ENCODE measurements around the gene FOXO6.

GRCh38 chr1:41430069-41430468 lies 68.8 kb downstream of the FOXO6 start:
- TF ChIP-seq, protein P1, sequence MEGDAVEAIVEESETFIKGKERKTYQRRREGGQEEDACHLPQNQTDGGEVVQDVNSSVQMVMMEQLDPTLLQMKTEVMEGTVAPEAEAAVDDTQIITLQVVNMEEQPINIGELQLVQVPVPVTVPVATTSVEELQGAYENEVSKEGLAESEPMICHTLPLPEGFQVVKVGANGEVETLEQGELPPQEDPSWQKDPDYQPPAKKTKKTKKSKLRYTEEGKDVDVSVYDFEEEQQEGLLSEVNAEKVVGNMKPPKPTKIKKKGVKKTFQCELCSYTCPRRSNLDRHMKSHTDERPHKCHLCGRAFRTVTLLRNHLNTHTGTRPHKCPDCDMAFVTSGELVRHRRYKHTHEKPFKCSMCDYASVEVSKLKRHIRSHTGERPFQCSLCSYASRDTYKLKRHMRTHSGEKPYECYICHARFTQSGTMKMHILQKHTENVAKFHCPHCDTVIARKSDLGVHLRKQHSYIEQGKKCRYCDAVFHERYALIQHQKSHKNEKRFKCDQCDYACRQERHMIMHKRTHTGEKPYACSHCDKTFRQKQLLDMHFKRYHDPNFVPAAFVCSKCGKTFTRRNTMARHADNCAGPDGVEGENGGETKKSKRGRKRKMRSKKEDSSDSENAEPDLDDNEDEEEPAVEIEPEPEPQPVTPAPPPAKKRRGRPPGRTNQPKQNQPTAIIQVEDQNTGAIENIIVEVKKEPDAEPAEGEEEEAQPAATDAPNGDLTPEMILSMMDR (IDR thresholded peaks at IDR 0.05; ENCODE audit: low read depth, low read length) = no peak
- TF ChIP-seq EZH2phosphoT487 (IDR thresholded peaks at IDR 0.05; ENCODE audit: low read depth) = no peak
